Peyer's patch (tissue), 4 donors: ENCODE measurements around the gene KLRF2.

ENCODE experiments used
- CTCF ChIP-seq, 6 experiments: fragments of 450-650 bp in 4 of 6; fragments of 200-600 bp in 2 of 6; sonication (generic) in 1 of 6; IDR thresholded peaks; one replicate each; pipeline ENCODE4 v1.5.1; 2017 to 2019; ENCODE audit warnings: antibody characterized with exemption in 6 of 6, mild to moderate bottlenecking in 3 of 6, moderate library complexity in 1 of 6
- POLR2A ChIP-seq, 2 donors: fragments of 450-650 bp; IDR thresholded peaks; one replicate each; pipeline ENCODE4 v1.5.1; 2017; ENCODE audit warnings: antibody characterized with exemption in 2 of 2, mild to moderate bottlenecking in 2 of 2, moderate library complexity in 2 of 2

GRCh38 chr12:9920451-9920850, 39.2 kb downstream of the KLRF2 start:
- TF ChIP-seq CTCF (IDR thresholded peaks at IDR 0.05) (no peak), POLR2A (IDR thresholded peaks at IDR 0.05) (no peak)
